K562 (cell line): ENCODE results near the gene EZH2. TPM values are rescaled to one million over a fixed set of nuclear protein-coding genes. Genes with fewer than 3 reads are reported as not detected.
A peak's percentile ranks its signal among the peaks of the same experiment; 100 is the strongest.

ENCODE experiments used
- CBX2 ChIP-seq: fragments of 200-600 bp; sonication (generic); IDR thresholded peaks from one replicate; pipeline ENCODE4 v1.6.1; 2012; ENCODE audit warnings: mild to moderate bottlenecking, low read length, inconsistent platforms; ENCODE audit not compliant: insufficient read depth, poor library complexity, severe bottlenecking
- FOXA1 ChIP-seq: fragments of 450-650 bp; IDR thresholded peaks from 2 replicates; pipeline ENCODE4 v1.6.1; 2016; ENCODE audit warnings: mild to moderate bottlenecking, borderline replicate concordance
- FOXO4 ChIP-seq: fragments of 450-650 bp; formaldehyde crosslinking; IDR thresholded peaks from 2 replicates; pipeline ENCODE4 v1.4.0; 2020; ENCODE audit warnings: mild to moderate bottlenecking, moderate library complexity
- GTF3C2 ChIP-seq: IDR thresholded peaks from 3 replicates; pipeline ENCODE4 v1.6.1; 2011; ENCODE audit warnings: borderline replicate concordance, mild to moderate bottlenecking, moderate library complexity; ENCODE audit not compliant: insufficient read length; ENCODE audit errors: extremely low read depth
- KDM2B ChIP-seq: fragments of 250-450 bp; sonication (Bioruptor Pico); IDR thresholded peaks from 2 replicates; pipeline ENCODE4 v1.8.0; 2021; ENCODE audit warnings: mild to moderate bottlenecking, moderate library complexity
- NRF1 ChIP-seq, 2 experiments: fragments of 450-650 bp; IDR thresholded peaks in 1 of 2; conservative IDR thresholded peaks in 1 of 2; 2 replicates each; pipeline ENCODE4 v1.6.1; 2014; ENCODE audit warnings: mild to moderate bottlenecking in 2 of 2
- PHTF2 ChIP-seq: fragments of 250-450 bp; sonication (Bioruptor Pico); IDR thresholded peaks from 2 replicates; pipeline ENCODE4 v1.5.0; 2021; ENCODE audit warnings: mild to moderate bottlenecking
- PKNOX1 ChIP-seq: fragments of 450-650 bp; IDR thresholded peaks from 2 replicates; pipeline ENCODE4 v1.6.1; 2016
- POU5F1 ChIP-seq: fragments of 150-350 bp; IDR thresholded peaks from 2 replicates; pipeline ENCODE4 v1.6.1; 2014; ENCODE audit warnings: borderline replicate concordance, low read length, low read depth, mild to moderate bottlenecking; ENCODE audit not compliant: partially characterized antibody
- SLC30A9 ChIP-seq: fragments of 250-450 bp; sonication (Bioruptor Pico); IDR thresholded peaks from 2 replicates; pipeline ENCODE4 v1.8.0; 2022; ENCODE audit warnings: mild to moderate bottlenecking, moderate library complexity
- SOX6 ChIP-seq: fragments of 450-650 bp; IDR thresholded peaks from 2 replicates; pipeline ENCODE4 v1.6.1; 2014; ENCODE audit warnings: mild to moderate bottlenecking
- SRSF7 ChIP-seq: fragments of 200-400 bp; formaldehyde crosslinking; optimal IDR thresholded peaks from 2 replicates; pipeline ENCODE3; 2017; ENCODE audit warnings: mild to moderate bottlenecking, low read depth, low read length
- ZNF311 ChIP-seq: fragments of 250-450 bp; sonication (Bioruptor Pico); IDR thresholded peaks from 2 replicates; pipeline ENCODE4 v1.4.0; 2020; ENCODE audit warnings: mild to moderate bottlenecking, moderate library complexity
- ZNF518B ChIP-seq: fragments of 250-450 bp; sonication (Bioruptor Pico); IDR thresholded peaks from 2 replicates; pipeline ENCODE4 v1.5.0; 2021; ENCODE audit warnings: mild to moderate bottlenecking, moderate library complexity
- polyA plus RNA-seq, 8 experiments: library from polyadenylated mRNA; depleted of rRNA in 4 of 8; stranded (reverse) in 5 of 8; unstranded in 3 of 8; fragments of >200 nt; fragmentation: Nextera tagmentation in 2 of 8; fragmentation: Illumina TruSeq in 1 of 8; extraction: Ambion mirVana in 2 of 8; extraction: Trizol in 1 of 8; gene quantifications; 2 replicates each; pipeline versions ENCODE4 v1.2.1 to v1.2.3, GENCODE V29; 2011 to 2014; ENCODE audit warnings: inconsistent platforms in 1 of 8, missing spikeins in 1 of 8
- total RNA-seq, 7 experiments: library from RNA; depleted of rRNA in 6 of 7; stranded (reverse); fragments of >200 nt in 6 of 7; fragmentation: Illumina TruSeq in 2 of 7; extraction: Trizol in 2 of 7; gene quantifications; 2 replicates each; pipeline versions ENCODE4 v1.2.1 to v1.2.3, GENCODE V29; 2011 to 2021; ENCODE audit warnings: low replicate concordance in 1 of 7

The EZH2 gene
- total and polyA plus RNA-seq, 9 of the 15 experiments (the other 6 are each of a cell fraction or from before 2014, with no cell fraction given), result 48.7 to 175 (median 98.6) TPM

DNA sequence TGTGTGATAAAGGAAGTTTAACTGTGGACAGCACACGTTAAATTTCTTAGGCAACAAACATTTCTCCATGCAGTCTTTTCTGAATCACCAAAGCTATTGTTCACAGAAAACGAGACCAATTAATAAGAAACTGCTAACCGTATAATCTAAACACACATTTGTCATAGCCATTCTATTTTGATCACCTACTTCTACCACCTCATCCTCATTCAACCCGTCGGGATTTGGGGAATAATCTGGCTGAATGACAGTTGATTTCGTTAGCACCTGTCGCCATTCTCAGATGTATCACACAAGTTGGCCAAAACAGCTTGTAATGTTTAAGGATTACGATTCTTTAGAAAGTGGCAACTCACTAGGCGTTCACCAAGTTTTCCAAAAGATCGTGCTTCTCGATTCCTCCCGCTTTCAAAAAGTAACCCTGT is 1.2 kb downstream of the EZH2 start (continued):
- TF ChIP-seq ZNF518B (CRISPR knock-in tag), result no peak
- no peak for TF ChIP-seq PHTF2 (CRISPR knock-in tag)
- TF ChIP-seq POU5F1, result no peak
- no peak for TF ChIP-seq NRF1 (conservative IDR thresholded peaks at IDR 0.05 in 1 of 2, IDR thresholded peaks at IDR 0.05 in 1 of 2)
- no peak for TF ChIP-seq SLC30A9
- TF ChIP-seq FOXA1, result no peak
- no peak for TF ChIP-seq SRSF7
- no peak for TF ChIP-seq CBX2
- no peak for TF ChIP-seq ZNF311
- no peak for TF ChIP-seq FOXO4 (CRISPR knock-in tag)
- TF ChIP-seq PKNOX1, result peak; percentile 45; the same call in 1 of the 2 replicates
- no peak for TF ChIP-seq SOX6
- 0 out of 2 replicates have a peak, but pooled peaks have one; percentile 8 for TF ChIP-seq KDM2B
- no peak for TF ChIP-seq GTF3C2
